Suppressor macrophage (primary cell): ENCODE data around the gene OR52L1.
"Not testable (repeated sequence)": the region's sequence is repeated elsewhere in the genome, so short reads cannot be mapped to it uniquely, and the experiment has no call there.

ENCODE experiments used
- DNase-seq, 4 experiments: peaks; one replicate each; pipeline ENCODE4 v3.0.0-alpha.2; 2020 to 2022
- total RNA-seq, 17 experiments: gene quantifications; one replicate each; lab custom pipeline; 2026; ENCODE audit warnings: mixed read lengths in 6 of 17, inconsistent platforms in 3 of 17; lab: John Stamatoyannopoulos, UW

The OR52L1 gene
- total RNA-seq, result 0 to 0.77 (median 0) reads per million in 17 experiments

DNA sequence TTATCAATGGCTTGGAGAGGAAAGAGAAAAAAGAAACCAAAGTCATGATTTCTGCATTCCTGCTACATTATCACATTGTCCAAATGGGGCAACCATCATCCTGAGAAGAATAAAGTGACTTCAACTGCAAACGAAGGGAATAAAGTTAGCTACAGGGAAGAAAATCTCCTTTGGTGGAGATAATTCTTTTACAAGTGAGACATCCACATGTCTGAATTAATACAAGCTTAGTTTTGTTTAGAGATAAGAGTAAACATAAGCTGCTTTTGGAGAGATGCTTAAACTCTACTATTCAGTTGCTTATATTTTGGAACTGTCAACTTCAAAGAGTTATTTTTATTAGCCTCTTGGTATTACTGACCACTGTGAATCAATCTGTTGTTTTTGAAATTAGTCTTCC, at the start of gene OR52L1:
OR52L1 (minus strand) TSS at position 101 of the 400 bp plus-strand sequence; CDS start at position 46, 55 bp downstream.
- DNase-seq, result no peak

DNA sequence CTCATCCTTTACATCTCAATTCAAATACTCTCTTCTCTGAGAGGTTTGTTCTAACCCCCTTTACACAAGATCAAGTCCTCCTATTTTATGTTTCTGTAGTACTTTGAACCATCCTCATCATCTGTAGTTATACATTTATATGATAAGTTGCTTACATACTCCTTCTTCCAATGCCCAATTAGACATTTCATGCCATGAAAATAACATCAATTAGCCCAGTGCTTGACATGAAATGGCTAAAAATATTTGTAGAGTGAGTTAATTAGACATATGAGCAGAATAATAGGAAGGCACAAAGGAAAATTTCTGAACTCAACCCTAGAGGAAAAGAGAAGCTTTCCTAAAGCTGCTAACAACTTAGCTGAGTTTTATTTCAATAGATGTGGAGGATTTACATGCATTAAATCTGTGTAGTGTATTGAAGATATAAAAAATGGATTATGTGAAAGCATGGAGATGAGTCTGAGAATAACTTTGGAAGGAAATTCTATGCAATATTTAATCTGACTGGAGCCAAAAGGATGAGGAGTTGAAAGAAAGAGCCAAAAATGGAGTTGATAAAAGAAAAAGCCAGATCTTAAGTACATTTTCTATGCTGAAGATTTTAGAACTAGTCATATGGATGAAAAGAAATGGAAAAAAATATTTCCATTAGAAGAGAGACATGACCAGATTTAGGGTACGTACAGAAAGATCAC, 44.1 kb upstream of the OR52L1 start, which contains the start of gene OR56A1:
OR56A1 (minus strand) TSS at position 51 of the 698 bp plus-strand sequence. CDS start 3,066 bp downstream, outside the sequence.
- no peak for DNase-seq

DNA sequence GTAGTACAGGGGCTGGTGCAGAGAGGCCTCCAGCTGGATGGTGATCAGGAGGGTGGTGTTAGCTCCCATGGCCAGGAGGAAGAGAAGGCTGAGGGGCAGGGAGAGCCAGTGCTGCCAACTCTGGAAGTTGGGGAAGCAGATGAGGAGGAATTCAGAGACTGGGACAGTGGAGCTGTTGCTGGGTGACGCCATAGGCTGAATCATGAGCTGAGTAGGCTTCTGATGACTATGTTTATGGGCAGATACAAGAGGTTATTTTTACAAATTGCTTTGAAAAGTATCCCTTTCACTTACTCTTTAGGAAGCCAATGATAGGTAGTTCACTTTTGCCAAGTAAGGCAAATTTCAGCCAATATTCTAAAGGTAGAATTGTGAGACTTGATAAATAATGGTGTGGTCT, 40.7 kb upstream of the OR52L1 start:
- DNase-seq, result peak in 3 of 4 experiments; percentile 7 to 19 (median 14)

GRCh38 chr11:6025056-6025455, 38.3 kb upstream of the OR52L1 start:
- peak in 1 of 4 experiments; percentile 2 for DNase-seq

DNA sequence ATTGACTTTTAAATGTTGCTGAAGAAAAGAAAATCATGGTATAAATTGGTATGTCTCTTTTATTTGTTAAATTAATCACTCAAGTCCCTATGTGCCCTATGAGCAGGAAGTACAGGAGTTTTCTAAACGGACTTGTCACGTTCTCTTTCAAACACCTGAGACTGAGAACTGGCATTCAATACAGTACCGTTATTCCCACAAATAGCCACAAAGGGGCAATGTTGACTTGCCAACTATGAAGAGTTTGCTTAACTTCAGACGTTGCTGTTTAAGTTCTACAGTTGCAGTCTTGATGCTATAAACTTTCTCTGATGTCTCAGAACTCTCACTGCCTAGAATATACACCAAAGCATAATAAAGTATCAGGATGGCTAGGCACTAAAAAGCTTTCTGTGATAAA, 36.2 kb upstream of the OR52L1 start:
- DNase-seq, result peak; percentile 61 to 79 (median 70)

- no peak for DNase-seq
Measured at GRCh38 chr11:6013042-6013441, 26.3 kb upstream of the OR52L1 start.

- DNase-seq, result peak; percentile 51 to 80 (median 74)
Measured at GRCh38 chr11:6012035-6012668, 25.4 kb upstream of the OR52L1 start.

- DNase-seq, result no peak
Measured at GRCh38 chr11:6006846-6007245, 20.1 kb upstream of the OR52L1 start, which contains the start of gene OR56A4. Gene OR56A4, minus strand, starts transcription at chr11:6006946. Its CDS starts 3,954 bp downstream, at chr11:6002992.

DNA sequence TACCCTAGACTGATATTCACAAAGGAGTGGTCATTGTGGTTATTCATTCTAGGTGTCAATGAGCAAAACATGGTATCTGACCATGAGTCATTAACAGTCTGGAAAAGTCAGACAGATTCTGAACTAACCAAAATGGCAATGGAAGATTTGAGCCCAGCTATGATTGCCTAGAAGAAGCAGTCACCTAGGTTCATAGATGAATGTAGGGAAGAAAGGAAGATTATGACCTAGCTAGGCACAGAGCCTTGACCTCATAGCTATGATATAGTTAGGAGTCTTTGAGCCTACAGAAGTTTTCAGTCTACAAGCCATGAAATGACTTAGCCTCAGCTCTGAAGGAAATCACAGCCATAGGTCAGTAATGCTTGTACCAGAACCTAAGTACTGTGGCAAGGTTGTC, 19.6 kb upstream of the OR52L1 start:
- DNase-seq, result no peak

DNA sequence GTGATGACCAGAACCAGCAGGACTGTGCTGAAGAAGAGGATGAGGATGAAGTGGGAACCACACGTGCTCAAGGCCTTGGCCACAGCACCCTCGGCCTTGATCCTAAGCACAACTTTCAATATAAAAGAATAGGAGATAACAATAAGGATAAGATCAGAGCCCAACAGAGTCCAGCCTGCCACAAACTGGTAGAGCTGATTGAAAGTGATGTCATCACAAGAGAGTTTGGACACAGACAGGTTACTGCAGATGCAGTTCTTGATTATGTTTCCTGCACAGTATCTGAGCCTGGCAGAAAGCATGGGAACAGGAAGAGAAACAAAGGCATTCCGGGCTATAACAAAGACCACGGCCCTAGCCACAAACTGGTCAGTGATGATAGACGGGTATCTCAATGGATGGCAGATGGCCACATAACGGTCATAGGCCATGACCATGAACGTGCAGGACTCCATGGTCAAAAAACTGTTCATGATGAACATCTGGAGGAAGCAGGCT, 15.5 kb upstream of the OR52L1 start:
- DNase-seq, result no peak

DNA sequence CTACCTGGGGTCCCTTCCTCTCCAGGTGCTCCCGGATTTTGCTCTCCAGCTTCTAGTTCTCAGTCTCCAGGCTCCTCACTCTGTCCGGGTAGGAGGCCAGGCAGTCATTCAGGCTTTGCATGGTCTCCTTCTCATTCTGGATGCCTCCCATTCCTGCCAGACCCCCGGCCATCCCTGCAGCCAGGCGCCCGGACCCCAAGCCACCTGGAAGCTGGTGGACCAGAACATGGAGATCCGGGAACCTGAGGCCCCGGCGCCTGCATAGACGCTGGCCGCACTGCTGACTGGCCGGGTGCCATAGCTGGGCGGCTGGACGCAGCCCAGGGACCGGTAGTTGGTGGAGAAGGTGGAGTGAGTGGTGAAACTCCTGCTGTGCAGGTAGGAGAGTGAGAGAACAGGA, 8.0 kb upstream of the OR52L1 start:
- DNase-seq, result no peak

GRCh38 chr11:5992604-5993251, 5.9 kb upstream of the OR52L1 start:
- DNase-seq, result peak; percentile 39 to 61 (median 46)

- DNase-seq, result no peak
Measured at GRCh38 chr11:5992150-5992549, 5.4 kb upstream of the OR52L1 start.

- no peak for DNase-seq
Measured at GRCh38 chr11:5989203-5989602, 2.4 kb upstream of the OR52L1 start.

DNA sequence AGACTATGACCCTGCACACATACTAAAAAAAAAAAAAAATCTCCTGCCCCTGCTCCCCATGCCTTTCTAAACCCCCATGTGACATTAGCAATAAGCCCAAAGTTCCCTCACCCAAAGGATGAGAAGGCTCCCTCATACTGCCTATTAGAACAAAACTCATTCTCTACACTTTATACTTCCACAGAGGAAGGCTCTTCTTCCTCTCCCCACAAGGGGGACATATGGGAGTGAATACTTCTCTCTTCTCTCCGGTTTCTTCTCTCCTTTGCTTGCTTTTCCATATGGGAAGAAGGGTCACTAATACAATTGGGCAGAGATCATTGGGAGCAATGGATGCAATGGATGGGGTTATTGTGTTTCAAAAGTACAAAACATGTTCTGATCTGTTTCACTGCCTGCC, 3.3 kb downstream of the OR52L1 start:
- DNase-seq, result no peak

DNA sequence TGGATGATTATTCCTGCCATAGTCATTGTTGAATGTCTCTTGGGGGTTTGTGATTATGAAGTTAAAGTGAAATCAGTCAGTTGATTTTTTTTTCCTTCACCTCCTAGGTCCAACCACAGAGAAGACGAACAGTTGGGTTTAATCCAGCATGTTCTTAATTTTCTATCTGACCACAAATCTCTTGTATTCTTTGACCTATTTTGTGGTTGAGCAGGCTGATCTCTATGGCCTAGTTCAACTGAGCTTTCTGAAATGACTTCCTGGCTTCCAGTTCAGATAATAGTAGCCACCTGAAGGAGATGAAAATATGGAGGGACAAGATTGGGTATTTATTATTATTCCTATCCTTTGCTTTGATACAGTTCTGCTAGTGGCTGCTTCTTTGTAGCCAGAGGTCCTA, 13.3 kb downstream of the OR52L1 start:
- DNase-seq, result no peak

- DNase-seq, result no peak
Measured at GRCh38 chr11:5968394-5968793, 18.4 kb downstream of the OR52L1 start, which contains the start of gene OR56A5. Gene OR56A5, minus strand, starts transcription at chr11:5968494. Its CDS starts 0 bp downstream, at chr11:5968494.

GRCh38 chr11:5967708-5968107, 19.1 kb downstream of the OR52L1 start:
- no peak for DNase-seq

DNA sequence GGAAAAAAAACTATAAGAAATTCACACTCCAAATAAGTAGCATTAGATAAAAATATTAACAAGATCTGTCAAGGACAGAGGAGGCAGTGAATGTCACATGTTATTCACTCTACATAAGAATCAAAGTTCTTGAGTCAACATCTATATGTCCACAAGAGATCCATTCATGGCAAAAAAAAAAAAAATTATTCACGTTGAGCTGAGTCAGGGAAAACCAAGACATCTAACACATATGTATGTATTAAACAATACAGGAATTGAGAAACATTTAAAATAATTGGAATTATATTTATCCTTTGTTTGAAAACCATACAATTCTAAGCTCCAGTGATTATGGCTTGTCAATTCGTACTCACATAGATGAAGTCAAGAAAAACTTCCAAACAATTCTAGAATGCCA, 19.8 kb downstream of the OR52L1 start:
- DNase-seq, result no peak

GRCh38 chr11:5960704-5961320, 26.0 kb downstream of the OR52L1 start:
- DNase-seq, result not testable (repeated sequence)

GRCh38 chr11:5955586-5955985, 31.2 kb downstream of the OR52L1 start:
- DNase-seq, result no peak

- DNase-seq, result no peak
Measured at GRCh38 chr11:5941951-5942350, 44.8 kb downstream of the OR52L1 start, which contains the start of gene OR56A3. Gene OR56A3, plus strand, starts transcription at chr11:5942251. Its CDS starts 5,096 bp downstream, at chr11:5947347.
